Liver (tissue), 9 donors: ENCODE data around the gene AP1S1. TPM values are rescaled to one million over a fixed set of nuclear protein-coding genes. Genes with fewer than 3 reads are reported as not detected.

Source experiments
- DNase-seq: peaks from one replicate; pipeline ENCODE4 v3.0.0-alpha.2; 2017; ENCODE audit warnings: low spot score
- H3K27ac ChIP-seq, 2 donors: one replicate each; pipeline ENCODE4 v1.7.0; 2013; ENCODE audit warnings: inconsistent platforms in 2 of 2, low read length in 2 of 2, control low read depth in 1 of 2, low read depth in 1 of 2, mild to moderate bottlenecking in 1 of 2
- H3K27me3 ChIP-seq, 4 donors: one replicate each; pipeline versions ENCODE4 v1.6.1 to v1.7.0; 2013; ENCODE audit warnings: low read length in 3 of 4, inconsistent platforms in 1 of 4, mild to moderate bottlenecking in 1 of 4, moderate library complexity in 1 of 4; ENCODE audit not compliant: control insufficient read depth in 4 of 4, insufficient read depth in 4 of 4
- H3K36me3 ChIP-seq, 4 donors: one replicate each; pipeline versions ENCODE4 v1.6.1 to v1.7.0; 2013; ENCODE audit warnings: low read length in 3 of 4, mild to moderate bottlenecking in 3 of 4, low read depth in 1 of 4, moderate library complexity in 1 of 4; ENCODE audit not compliant: control insufficient read depth in 4 of 4, insufficient read depth in 3 of 4
- H3K4me1 ChIP-seq, 4 donors: one replicate each; pipeline versions ENCODE4 v1.6.1 to v1.7.0; 2013; ENCODE audit warnings: low read length in 3 of 4, mild to moderate bottlenecking in 3 of 4, moderate library complexity in 1 of 4; ENCODE audit not compliant: control insufficient read depth in 4 of 4, insufficient read depth in 4 of 4
- H3K4me3 ChIP-seq, 3 donors: one replicate each; pipeline versions ENCODE4 v1.6.1 to v1.7.0; 2013; ENCODE audit warnings: low read length in 3 of 3, control low read depth in 1 of 3, low read depth in 1 of 3, mild to moderate bottlenecking in 1 of 3
- H3K9ac ChIP-seq, 2 donors: one replicate each; pipeline ENCODE4 v1.7.0; 2013; ENCODE audit warnings: low read length in 2 of 2, mild to moderate bottlenecking in 2 of 2, moderate library complexity in 2 of 2, control low read depth in 1 of 2, low read depth in 1 of 2
- H3K9me3 ChIP-seq, 4 donors: one replicate each; pipeline versions ENCODE4 v1.6.1 to v1.7.0; 2013; ENCODE audit warnings: low read length in 3 of 4; ENCODE audit not compliant: control insufficient read depth in 4 of 4
- CTCF ChIP-seq: fragments of 150-350 bp; IDR thresholded peaks from 2 replicates; pipeline ENCODE4 v1.5.1; 2017; ENCODE audit warnings: improper control_type of control experiment, low read depth, low read length; ENCODE audit not compliant: missing input control
- EGR1 ChIP-seq, 2 donors: IDR thresholded peaks; 2 replicates each; pipeline ENCODE4 v1.6.1; 2016 to 2018; ENCODE audit warnings: antibody characterized with exemption in 2 of 2, low read depth in 2 of 2
- FOXA1 ChIP-seq: IDR thresholded peaks from 2 replicates; pipeline ENCODE4 v1.6.1; 2016; ENCODE audit warnings: antibody characterized with exemption
- FOXA2 ChIP-seq: IDR thresholded peaks from 2 replicates; pipeline ENCODE4 v1.6.1; 2016; ENCODE audit warnings: antibody characterized with exemption
- GABPA ChIP-seq, 2 donors: IDR thresholded peaks in 1 of 2; conservative IDR thresholded peaks in 1 of 2; 2 replicates each; pipeline ENCODE4 v1.6.1; 2016; ENCODE audit warnings: antibody characterized with exemption in 2 of 2, mild to moderate bottlenecking in 1 of 2, moderate library complexity in 1 of 2
- HNF4A ChIP-seq, 2 donors: conservative IDR thresholded peaks; 2 replicates each; pipeline ENCODE4 v1.6.1; 2016; ENCODE audit warnings: antibody characterized with exemption in 2 of 2, mild to moderate bottlenecking in 2 of 2
- MAX ChIP-seq: IDR thresholded peaks from 2 replicates; pipeline ENCODE4 v1.6.1; 2016; ENCODE audit warnings: antibody characterized with exemption
- NR2F2 ChIP-seq: IDR thresholded peaks from 2 replicates; pipeline ENCODE4 v1.6.1; 2016; ENCODE audit warnings: antibody characterized with exemption
- RAD21 ChIP-seq, 2 donors: IDR thresholded peaks; 2 replicates each; pipeline ENCODE4 v1.6.1; 2016; ENCODE audit warnings: antibody characterized with exemption in 2 of 2, mild to moderate bottlenecking in 2 of 2
- REST ChIP-seq: IDR thresholded peaks from 2 replicates; pipeline ENCODE4 v1.6.1; 2016; ENCODE audit warnings: antibody characterized with exemption, mild to moderate bottlenecking
- RXRA ChIP-seq, 2 donors: IDR thresholded peaks; 2 replicates each; pipeline ENCODE4 v1.6.1; 2017 to 2018; ENCODE audit warnings: antibody characterized with exemption in 2 of 2, mild to moderate bottlenecking in 1 of 2
- SP1 ChIP-seq: IDR thresholded peaks from 2 replicates; pipeline ENCODE4 v1.6.1; 2018; ENCODE audit warnings: antibody characterized with exemption, mild to moderate bottlenecking
- TAF1 ChIP-seq: conservative IDR thresholded peaks from 2 replicates; pipeline ENCODE4 v1.6.1; 2016; ENCODE audit warnings: antibody characterized with exemption, mild to moderate bottlenecking
- YY1 ChIP-seq: IDR thresholded peaks from 2 replicates; pipeline ENCODE4 v1.6.1; 2016; ENCODE audit warnings: antibody characterized with exemption, mild to moderate bottlenecking
- ZBTB33 ChIP-seq: IDR thresholded peaks from 2 replicates; pipeline ENCODE4 v1.6.1; 2016; ENCODE audit warnings: antibody characterized with exemption
- WGBS: extraction: QIAGEN DNeasy Blood & Tissue Kit; methylation state at CpG from one replicate; pipeline ENCODE4 v1.1.7; 2013; 5-methylcytosine and 5-hydroxymethylcytosine counted together
- polyA plus RNA-seq, 2 donors: library from polyadenylated mRNA; stranded (reverse) in 1 of 2; unstranded in 1 of 2; fragments of 200-250 nt in 1 of 2; fragments of >200 nt in 1 of 2; fragmentation: Nextera tagmentation in 1 of 2; extraction: Ambion mirVana in 1 of 2; gene quantifications; one replicate each; pipeline versions ENCODE4 v1.2.1 to v1.2.3, GENCODE V29; 2013 to 2015
- total RNA-seq, 2 donors: library from RNA; depleted of rRNA; stranded (reverse); fragments of >200 nt; gene quantifications; one replicate each; pipeline ENCODE4 v1.2.3, GENCODE V29; 2014
- donor health status: healthy.
- donor health status: healthy.
- donor health status: healthy.
- donor health status: healthy.
- donor health status: healthy.

The AP1S1 gene
- total and polyA plus RNA-seq, 4 donors, result 13.8 to 25.7 (median 22.0) TPM

GRCh38 chr7:101166648-101166908 lies 12.3 kb downstream of the AP1S1 start (continued):
- TF ChIP-seq CTCF, result no peak
- TF ChIP-seq RAD21 (IDR thresholded peaks at IDR 0.05), result no peak
- TF ChIP-seq ZBTB33, result no peak
- TF ChIP-seq SP1, result no peak
- TF ChIP-seq HNF4A (conservative IDR thresholded peaks at IDR 0.05), result no peak
- no peak for TF ChIP-seq MAX
- no peak for TF ChIP-seq GABPA (IDR thresholded peaks at IDR 0.05 in 1 of 2, conservative IDR thresholded peaks at IDR 0.05 in 1 of 2)
- TF ChIP-seq FOXA2, result no peak
- TF ChIP-seq YY1, result no peak

GRCh38 chr7:101166909-101167644 lies 12.8 kb downstream of the AP1S1 start:
- 3% methylated on average over 19 of the region's 19 CpGs for WGBS
- peaks cover 8 to 12% (median 10%) of the 10 kb centered on the region in 4 donors for H3K27me3 ChIP-seq
- no peak overlapping the region for H3K4me3 ChIP-seq
- no peaks in the 10 kb centered on the region for H3K36me3 ChIP-seq
- H3K27ac ChIP-seq, result no peak overlapping the region
- H3K9me3 ChIP-seq, result no peaks in the 10 kb centered on the region
- H3K9ac ChIP-seq, result no peak overlapping the region
- TF ChIP-seq FOXA2 (no peak), EGR1 (IDR thresholded peaks at IDR 0.05; ENCODE audit: low read depth in 2 of 2) (no peak), CTCF (no peak), YY1 (no peak), TAF1 (no peak), SP1 (no peak), HNF4A (conservative IDR thresholded peaks at IDR 0.05) (no peak), NR2F2 (no peak), MAX (no peak), FOXA1 (no peak), REST (no peak), GABPA (IDR thresholded peaks at IDR 0.05 in 1 of 2, conservative IDR thresholded peaks at IDR 0.05 in 1 of 2) (no peak), RXRA (IDR thresholded peaks at IDR 0.05) (no peak)
- no peak for DNase-seq
- peaks cover 5 to 36% (median 15%) of the 10 kb centered on the region in 4 donors for H3K4me1 ChIP-seq
